Mononuclear cell (primary cell): ENCODE data around the gene WDR27. TPM values are rescaled to one million over a fixed set of nuclear protein-coding genes. Genes with fewer than 3 reads are reported as not detected.

Source experiments
- H3K27me3 ChIP-seq: 2 replicates; pipeline ENCODE4 v1.6.0; 2011; ENCODE audit warnings: low read length, control low read depth; ENCODE audit not compliant: insufficient read depth
- H3K4me1 ChIP-seq: 2 replicates; pipeline ENCODE4 v1.5.1; 2011; ENCODE audit warnings: mild to moderate bottlenecking, low read length, control low read depth; ENCODE audit not compliant: insufficient read depth
- H3K4me3 ChIP-seq: 2 replicates; pipeline ENCODE4 v1.5.1; 2011; ENCODE audit warnings: mild to moderate bottlenecking, low read length, moderate library complexity
- H3K9me3 ChIP-seq: 2 replicates; pipeline ENCODE4 v1.5.1; 2011; ENCODE audit warnings: low read depth, mild to moderate bottlenecking, control low read depth, low read length
- total RNA-seq: library from RNA; depleted of rRNA; stranded (reverse); fragments of >200 nt; gene quantifications from one replicate; pipeline ENCODE4 v1.2.3, GENCODE V29; 2012

WDR27 gene
- total RNA-seq, 1 donor, result 8.3 TPM

GRCh38 chr6:169689287-169689686, 12.5 kb downstream of the WDR27 start:
- H3K9me3 ChIP-seq, result peaks cover 33% of the 10 kb centered on the region
- no peaks in the 10 kb centered on the region for H3K4me1 ChIP-seq
- no peaks in the 10 kb centered on the region for H3K27me3 ChIP-seq
- no peak overlapping the region for H3K4me3 ChIP-seq

GRCh38 chr6:169685860-169686259, 16.0 kb downstream of the WDR27 start:
- Histone ChIP-seq H3K4me1 (no peaks in the 10 kb centered on the region), H3K27me3 (no peaks in the 10 kb centered on the region), H3K9me3 (peaks cover 27% of the 10 kb centered on the region), H3K4me3 (no peak overlapping the region)

GRCh38 chr6:169684056-169684455, 17.8 kb downstream of the WDR27 start:
- Histone ChIP-seq H3K9me3 (peaks cover 27% of the 10 kb centered on the region), H3K4me3 (no peak overlapping the region), H3K4me1 (no peaks in the 10 kb centered on the region), H3K27me3 (no peaks in the 10 kb centered on the region)

- no peaks in the 10 kb centered on the region for H3K9me3 ChIP-seq
- no peak overlapping the region for H3K4me3 ChIP-seq
- no peaks in the 10 kb centered on the region for H3K4me1 ChIP-seq
- H3K27me3 ChIP-seq, result no peaks in the 10 kb centered on the region
Observed at GRCh38 chr6:169678342-169678741, 23.5 kb downstream of the WDR27 start.

GRCh38 chr6:169677096-169677495, 24.7 kb downstream of the WDR27 start:
- H3K4me3 ChIP-seq, result no peak overlapping the region
- H3K9me3 ChIP-seq, result no peaks in the 10 kb centered on the region
- H3K4me1 ChIP-seq, result no peaks in the 10 kb centered on the region
- H3K27me3 ChIP-seq, result no peaks in the 10 kb centered on the region

GRCh38 chr6:169675011-169675410, 26.8 kb downstream of the WDR27 start:
- Histone ChIP-seq H3K4me1 (peaks cover 1% of the 10 kb centered on the region), H3K4me3 (no peak overlapping the region), H3K27me3 (no peaks in the 10 kb centered on the region), H3K9me3 (no peaks in the 10 kb centered on the region)

GRCh38 chr6:169671563-169671962, 30.3 kb downstream of the WDR27 start:
- Histone ChIP-seq H3K27me3 (no peaks in the 10 kb centered on the region), H3K9me3 (no peaks in the 10 kb centered on the region), H3K4me3 (no peak overlapping the region), H3K4me1 (peaks cover 9% of the 10 kb centered on the region)

- peaks cover 9% of the 10 kb centered on the region for H3K4me1 ChIP-seq
- H3K9me3 ChIP-seq, result no peaks in the 10 kb centered on the region
- no peak overlapping the region for H3K4me3 ChIP-seq
- H3K27me3 ChIP-seq, result no peaks in the 10 kb centered on the region
Observed at GRCh38 chr6:169669889-169670288, 31.9 kb downstream of the WDR27 start.

- Histone ChIP-seq H3K9me3 (no peaks in the 10 kb centered on the region), H3K4me1 (peaks cover 9% of the 10 kb centered on the region), H3K4me3 (no peak overlapping the region), H3K27me3 (no peaks in the 10 kb centered on the region)
Observed at GRCh38 chr6:169669147-169669546, 32.7 kb downstream of the WDR27 start.

GRCh38 chr6:169668203-169668847, 33.5 kb downstream of the WDR27 start:
- H3K27me3 ChIP-seq, result no peaks in the 10 kb centered on the region
- H3K4me3 ChIP-seq, result no peak overlapping the region
- H3K4me1 ChIP-seq, result peaks cover 9% of the 10 kb centered on the region
- no peaks in the 10 kb centered on the region for H3K9me3 ChIP-seq

GRCh38 chr6:169667716-169668115, 34.1 kb downstream of the WDR27 start:
- Histone ChIP-seq H3K9me3 (no peaks in the 10 kb centered on the region), H3K4me3 (no peak overlapping the region), H3K27me3 (no peaks in the 10 kb centered on the region), H3K4me1 (peaks cover 9% of the 10 kb centered on the region)

GRCh38 chr6:169666441-169666840, 35.4 kb downstream of the WDR27 start:
- Histone ChIP-seq H3K9me3 (no peaks in the 10 kb centered on the region), H3K4me3 (no peak overlapping the region)

GRCh38 chr6:169665289-169665688, 36.5 kb downstream of the WDR27 start:
- H3K4me1 ChIP-seq, result peaks cover 9% of the 10 kb centered on the region
- H3K9me3 ChIP-seq, result no peaks in the 10 kb centered on the region
- H3K27me3 ChIP-seq, result no peaks in the 10 kb centered on the region
- no peak overlapping the region for H3K4me3 ChIP-seq

More at GRCh38 chr6:169666441-169666840, 35.4 kb downstream of the WDR27 start:
- Histone ChIP-seq H3K4me1 (peaks cover 9% of the 10 kb centered on the region), H3K27me3 (no peaks in the 10 kb centered on the region)

GRCh38 chr6:169664227-169664626, 37.6 kb downstream of the WDR27 start:
- no peaks in the 10 kb centered on the region for H3K27me3 ChIP-seq
- peaks cover under 1% of the 10 kb centered on the region for H3K4me1 ChIP-seq
- no peaks in the 10 kb centered on the region for H3K9me3 ChIP-seq
- no peak overlapping the region for H3K4me3 ChIP-seq

GRCh38 chr6:169663468-169663867, 38.4 kb downstream of the WDR27 start:
- no peaks in the 10 kb centered on the region for H3K4me1 ChIP-seq
- no peaks in the 10 kb centered on the region for H3K27me3 ChIP-seq
- H3K9me3 ChIP-seq, result no peaks in the 10 kb centered on the region

GRCh38 chr6:169661391-169661756, 40.5 kb downstream of the WDR27 start:
- Histone ChIP-seq H3K4me3 (no peak overlapping the region), H3K9me3 (no peaks in the 10 kb centered on the region), H3K27me3 (no peaks in the 10 kb centered on the region), H3K4me1 (no peaks in the 10 kb centered on the region)

More at GRCh38 chr6:169663468-169663867, 38.4 kb downstream of the WDR27 start:
- H3K4me3 ChIP-seq, result no peak overlapping the region
